ENCODE data around the gene DARS1. TPM values are rescaled to one million over a fixed set of nuclear protein-coding genes. Genes with fewer than 3 reads are reported as not detected.

The DARS1 gene
- total RNA-seq, 1 donor from 2014 or later, result 82.9 TPM

DNA sequence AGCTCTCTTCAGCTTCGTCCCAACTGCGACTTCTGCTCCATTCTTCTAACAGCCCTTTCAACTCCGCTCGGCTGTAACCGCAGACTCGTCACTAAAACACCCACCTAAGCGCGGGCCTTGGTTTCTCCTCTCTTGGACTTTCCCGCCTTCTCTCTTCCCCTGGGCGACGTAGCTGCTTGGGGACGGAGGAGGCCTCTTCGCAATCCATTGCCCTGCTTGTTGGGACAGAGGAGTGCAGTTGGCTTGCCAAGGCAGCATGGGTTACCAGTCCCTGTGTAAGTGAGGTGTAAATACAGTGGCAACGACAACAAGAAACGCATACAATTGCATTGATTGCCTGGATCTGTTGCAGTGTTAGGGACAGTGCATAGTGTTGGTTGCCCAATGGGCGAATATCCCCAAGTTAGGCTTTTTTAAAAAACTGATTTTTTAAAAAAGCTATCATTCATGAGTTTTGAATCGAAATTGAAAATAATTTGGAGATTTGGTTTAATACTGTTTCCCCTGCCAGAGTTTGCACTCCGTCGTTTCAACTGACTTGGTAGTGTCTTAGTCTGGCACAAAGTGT lies 484 bp upstream of the DARS1 start:
- Mint-ChIP-seq H3K4me3 (ENCODE audit: unreplicated experiment) (peak overlapping the region; percentile 95), H3K9me3 (ENCODE audit: unreplicated experiment) (no peaks in the 10 kb centered on the region), H3K27me3 (ENCODE audit: unreplicated experiment) (peaks cover 4% of the 10 kb centered on the region), H3K27ac (ENCODE audit: unreplicated experiment) (peak overlapping the region; percentile 77), H3K36me3 (ENCODE audit: low read depth, unreplicated experiment) (peaks cover 7% of the 10 kb centered on the region), H3K4me1 (ENCODE audit: unreplicated experiment) (peaks cover 17% of the 10 kb centered on the region)
- no peak for TF ChIP-seq CTCF (IDR thresholded peaks at IDR 0.05; ENCODE audit: unreplicated experiment)
- DNase-seq (ENCODE audit: low spot score), result no peak

GRCh38 chr2:135984199-135985017 lies 1.0 kb downstream of the DARS1 start:
- H3K9me3 Mint-ChIP-seq (ENCODE audit: unreplicated experiment), result no peaks in the 10 kb centered on the region
- H3K27ac Mint-ChIP-seq (ENCODE audit: unreplicated experiment), result peak overlapping the region; percentile 96
- peak overlapping the region; percentile 95 for H3K4me3 Mint-ChIP-seq (ENCODE audit: unreplicated experiment)
- no peak for DNase-seq (ENCODE audit: low spot score)
- H3K36me3 Mint-ChIP-seq (ENCODE audit: low read depth, unreplicated experiment), result peaks cover 14% of the 10 kb centered on the region
- peaks cover 30% of the 10 kb centered on the region for H3K4me1 Mint-ChIP-seq (ENCODE audit: unreplicated experiment)
- H3K27me3 Mint-ChIP-seq (ENCODE audit: unreplicated experiment), result peaks cover 4% of the 10 kb centered on the region
- TF ChIP-seq CTCF (IDR thresholded peaks at IDR 0.05; ENCODE audit: unreplicated experiment), result no peak

GRCh38 chr2:135980434-135981079 lies 4.9 kb downstream of the DARS1 start:
- H3K4me3 Mint-ChIP-seq (ENCODE audit: unreplicated experiment), result no peak overlapping the region
- TF ChIP-seq CTCF (IDR thresholded peaks at IDR 0.05; ENCODE audit: unreplicated experiment), result no peak
- peaks cover 4% of the 10 kb centered on the region for H3K27me3 Mint-ChIP-seq (ENCODE audit: unreplicated experiment)
- DNase-seq (ENCODE audit: low spot score), result no peak
- peaks cover 26% of the 10 kb centered on the region for H3K4me1 Mint-ChIP-seq (ENCODE audit: unreplicated experiment)
- H3K36me3 Mint-ChIP-seq (ENCODE audit: low read depth, unreplicated experiment), result peaks cover 23% of the 10 kb centered on the region
- H3K9me3 Mint-ChIP-seq (ENCODE audit: unreplicated experiment), result no peaks in the 10 kb centered on the region
- no peak overlapping the region for H3K27ac Mint-ChIP-seq (ENCODE audit: unreplicated experiment)

GRCh38 chr2:135975702-135976101 lies 9.7 kb downstream of the DARS1 start:
- DNase-seq (ENCODE audit: low spot score), result no peak
- Mint-ChIP-seq H3K27me3 (ENCODE audit: unreplicated experiment) (no peaks in the 10 kb centered on the region), H3K27ac (ENCODE audit: unreplicated experiment) (peak overlapping the region; percentile 54), H3K36me3 (ENCODE audit: low read depth, unreplicated experiment) (peaks cover 39% of the 10 kb centered on the region), H3K9me3 (ENCODE audit: unreplicated experiment) (no peaks in the 10 kb centered on the region), H3K4me3 (ENCODE audit: unreplicated experiment) (no peak overlapping the region), H3K4me1 (ENCODE audit: unreplicated experiment) (peaks cover 13% of the 10 kb centered on the region)
- TF ChIP-seq CTCF (IDR thresholded peaks at IDR 0.05; ENCODE audit: unreplicated experiment), result no peak

Data from endothelial cell (in vitro differentiated cells).